ENCODE results near the gene KDM2B.

DNA sequence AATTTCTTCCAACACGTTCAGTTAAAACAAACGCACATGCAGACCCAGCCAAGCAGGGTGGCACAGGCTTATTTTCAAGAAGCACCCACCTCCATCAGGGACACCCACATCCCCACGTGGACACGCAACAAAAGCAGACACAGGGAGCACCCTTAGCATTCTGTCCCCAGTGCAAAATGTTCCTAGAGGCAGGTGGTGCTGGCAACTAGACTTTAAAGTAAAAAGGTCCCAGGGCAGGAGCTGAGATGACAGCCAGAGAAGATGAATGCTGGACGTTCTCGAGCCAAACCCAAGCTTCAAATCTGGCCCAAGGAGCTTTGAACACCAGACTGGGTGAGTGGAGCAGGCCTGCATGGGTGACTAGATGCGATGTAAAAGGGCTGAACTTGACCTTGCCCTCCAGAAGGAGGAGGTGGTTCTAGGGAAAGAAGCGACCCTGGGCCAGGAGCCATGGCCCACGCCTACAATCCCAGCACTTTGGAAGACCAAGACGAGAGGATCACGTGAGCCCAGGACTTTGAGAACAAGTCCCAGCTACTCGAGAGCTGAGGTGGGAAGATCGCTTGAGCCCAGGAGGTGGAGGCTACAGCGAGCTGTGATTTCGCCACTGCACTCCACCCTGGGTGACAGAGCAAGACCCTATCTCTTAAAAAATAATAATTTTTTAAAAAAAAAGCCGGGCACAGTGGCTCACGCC, 47.3 kb downstream of the KDM2B start:
- TF ChIP-seq, protein P1, sequence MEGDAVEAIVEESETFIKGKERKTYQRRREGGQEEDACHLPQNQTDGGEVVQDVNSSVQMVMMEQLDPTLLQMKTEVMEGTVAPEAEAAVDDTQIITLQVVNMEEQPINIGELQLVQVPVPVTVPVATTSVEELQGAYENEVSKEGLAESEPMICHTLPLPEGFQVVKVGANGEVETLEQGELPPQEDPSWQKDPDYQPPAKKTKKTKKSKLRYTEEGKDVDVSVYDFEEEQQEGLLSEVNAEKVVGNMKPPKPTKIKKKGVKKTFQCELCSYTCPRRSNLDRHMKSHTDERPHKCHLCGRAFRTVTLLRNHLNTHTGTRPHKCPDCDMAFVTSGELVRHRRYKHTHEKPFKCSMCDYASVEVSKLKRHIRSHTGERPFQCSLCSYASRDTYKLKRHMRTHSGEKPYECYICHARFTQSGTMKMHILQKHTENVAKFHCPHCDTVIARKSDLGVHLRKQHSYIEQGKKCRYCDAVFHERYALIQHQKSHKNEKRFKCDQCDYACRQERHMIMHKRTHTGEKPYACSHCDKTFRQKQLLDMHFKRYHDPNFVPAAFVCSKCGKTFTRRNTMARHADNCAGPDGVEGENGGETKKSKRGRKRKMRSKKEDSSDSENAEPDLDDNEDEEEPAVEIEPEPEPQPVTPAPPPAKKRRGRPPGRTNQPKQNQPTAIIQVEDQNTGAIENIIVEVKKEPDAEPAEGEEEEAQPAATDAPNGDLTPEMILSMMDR (IDR thresholded peaks at IDR 0.05): no peak
- no peak for TF ChIP-seq EZH2 (IDR thresholded peaks at IDR 0.05; ENCODE audit: borderline replicate concordance, insufficient read depth, low read depth, low read length, poor library complexity, severe bottlenecking)
